Suppressor macrophage treated with lipopolysaccharide for 1 hour (primary cell): ENCODE data around the gene ITFG1.
A peak's percentile ranks its signal among the peaks of the same experiment; 100 is the strongest.
"Not testable (repeated sequence)": the region's sequence is repeated elsewhere in the genome, so short reads cannot be mapped to it uniquely, and the experiment has no call there.

Experiments
- DNase-seq, 3 donors: peaks; one replicate each; pipeline ENCODE4 v3.0.0-alpha.2; 2020 to 2022

Gene ITFG1

GRCh38 chr16:47229053-47230050 lies 231.5 kb downstream of the ITFG1 start:
- no peak for DNase-seq

- DNase-seq: no peak
Observed at GRCh38 chr16:47228241-47228640, 232.6 kb downstream of the ITFG1 start.

- DNase-seq: peak in 1 of 3 donors; percentile 4
Observed at GRCh38 chr16:47213761-47214440, 247.0 kb downstream of the ITFG1 start.

GRCh38 chr16:47211218-47211617 lies 249.6 kb downstream of the ITFG1 start:
- no peak for DNase-seq

GRCh38 chr16:47204736-47205504 lies 255.9 kb downstream of the ITFG1 start:
- DNase-seq: no peak

- DNase-seq: not testable (repeated sequence)
Observed at GRCh38 chr16:47203433-47203832, 257.4 kb downstream of the ITFG1 start.

GRCh38 chr16:47198180-47198575 lies 262.7 kb downstream of the ITFG1 start:
- no peak for DNase-seq

GRCh38 chr16:47197536-47198179 lies 263.2 kb downstream of the ITFG1 start:
- DNase-seq: no peak

- DNase-seq: no peak
Observed at GRCh38 chr16:47196457-47196856, 264.4 kb downstream of the ITFG1 start.

GRCh38 chr16:47182318-47182717 lies 278.5 kb downstream of the ITFG1 start:
- no peak for DNase-seq

- DNase-seq: not testable (repeated sequence)
Observed at GRCh38 chr16:47181066-47181465, 279.8 kb downstream of the ITFG1 start.

GRCh38 chr16:47180073-47180472 lies 280.8 kb downstream of the ITFG1 start:
- DNase-seq: no peak

- DNase-seq: no peak
Observed at GRCh38 chr16:47175152-47175551, 285.7 kb downstream of the ITFG1 start.

GRCh38 chr16:47162670-47163420 lies 298.0 kb downstream of the ITFG1 start:
- no peak for DNase-seq

- no peak for DNase-seq
Observed at GRCh38 chr16:47161464-47161863, 299.4 kb downstream of the ITFG1 start.

- DNase-seq: no peak
Observed at GRCh38 chr16:47160422-47160821, 300.4 kb downstream of the ITFG1 start.

GRCh38 chr16:47158992-47159391 lies 301.9 kb downstream of the ITFG1 start:
- DNase-seq: no peak

GRCh38 chr16:47156680-47157215 lies 304.1 kb downstream of the ITFG1 start:
- DNase-seq: no peak

- DNase-seq: not testable (repeated sequence)
Observed at GRCh38 chr16:47152501-47152900, 308.4 kb downstream of the ITFG1 start.

- DNase-seq: no peak
Observed at GRCh38 chr16:47150067-47150466, 310.8 kb downstream of the ITFG1 start.

GRCh38 chr16:47144559-47144877 lies 316.3 kb downstream of the ITFG1 start:
- DNase-seq: no peak
